Panc1 (cell line): ENCODE measurements around the gene MARK2.

Source experiments
- CTCF ChIP-seq: fragments of 450-650 bp; IDR thresholded peaks from 2 replicates; pipeline ENCODE4 v1.5.1; 2017; ENCODE audit warnings: mild to moderate bottlenecking
- POLR2AphosphoS5 ChIP-seq: IDR thresholded peaks from 2 replicates; pipeline ENCODE4 v1.6.1; 2012; ENCODE audit warnings: mild to moderate bottlenecking, low read depth, low read length, moderate library complexity
- TCF7L2 ChIP-seq: IDR thresholded peaks from 2 replicates; pipeline ENCODE4 v1.6.1; 2011; ENCODE audit warnings: mild to moderate bottlenecking, low read depth, low read length, inconsistent platforms
- TF ChIP-seq, protein P1 (sequence below), 2 experiments: IDR thresholded peaks; 2 replicates each; pipeline ENCODE4 v1.6.1; 2011 to 2012; ENCODE audit warnings: low read depth in 2 of 2, control low read depth in 1 of 2, low read length in 1 of 2, mild to moderate bottlenecking in 1 of 2, moderate library complexity in 1 of 2; ENCODE audit not compliant: insufficient read depth in 1 of 2

GRCh38 chr11:63915961-63916836 is 77.3 kb downstream of the MARK2 start:
- peak; percentile 89 for TF ChIP-seq CTCF
- TF ChIP-seq TCF7L2 = no peak
- TF ChIP-seq POLR2AphosphoS5 = no peak; the same call in 1 of the 2 replicates
- TF ChIP-seq, protein P1, sequence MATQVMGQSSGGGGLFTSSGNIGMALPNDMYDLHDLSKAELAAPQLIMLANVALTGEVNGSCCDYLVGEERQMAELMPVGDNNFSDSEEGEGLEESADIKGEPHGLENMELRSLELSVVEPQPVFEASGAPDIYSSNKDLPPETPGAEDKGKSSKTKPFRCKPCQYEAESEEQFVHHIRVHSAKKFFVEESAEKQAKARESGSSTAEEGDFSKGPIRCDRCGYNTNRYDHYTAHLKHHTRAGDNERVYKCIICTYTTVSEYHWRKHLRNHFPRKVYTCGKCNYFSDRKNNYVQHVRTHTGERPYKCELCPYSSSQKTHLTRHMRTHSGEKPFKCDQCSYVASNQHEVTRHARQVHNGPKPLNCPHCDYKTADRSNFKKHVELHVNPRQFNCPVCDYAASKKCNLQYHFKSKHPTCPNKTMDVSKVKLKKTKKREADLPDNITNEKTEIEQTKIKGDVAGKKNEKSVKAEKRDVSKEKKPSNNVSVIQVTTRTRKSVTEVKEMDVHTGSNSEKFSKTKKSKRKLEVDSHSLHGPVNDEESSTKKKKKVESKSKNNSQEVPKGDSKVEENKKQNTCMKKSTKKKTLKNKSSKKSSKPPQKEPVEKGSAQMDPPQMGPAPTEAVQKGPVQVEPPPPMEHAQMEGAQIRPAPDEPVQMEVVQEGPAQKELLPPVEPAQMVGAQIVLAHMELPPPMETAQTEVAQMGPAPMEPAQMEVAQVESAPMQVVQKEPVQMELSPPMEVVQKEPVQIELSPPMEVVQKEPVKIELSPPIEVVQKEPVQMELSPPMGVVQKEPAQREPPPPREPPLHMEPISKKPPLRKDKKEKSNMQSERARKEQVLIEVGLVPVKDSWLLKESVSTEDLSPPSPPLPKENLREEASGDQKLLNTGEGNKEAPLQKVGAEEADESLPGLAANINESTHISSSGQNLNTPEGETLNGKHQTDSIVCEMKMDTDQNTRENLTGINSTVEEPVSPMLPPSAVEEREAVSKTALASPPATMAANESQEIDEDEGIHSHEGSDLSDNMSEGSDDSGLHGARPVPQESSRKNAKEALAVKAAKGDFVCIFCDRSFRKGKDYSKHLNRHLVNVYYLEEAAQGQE (IDR thresholded peaks at IDR 0.05; ENCODE audit: insufficient read depth in 1 of 2, low read depth in 2 of 2, low read length in 1 of 2) = no peak
